ENCODE results near the gene PRRC2C.

- TF ChIP-seq CTCF (conservative IDR thresholded peaks at IDR 0.05 in 1 of 2, IDR thresholded peaks at IDR 0.05 in 1 of 2; ENCODE audit: low read depth in 1 of 2, low read length in 2 of 2) (no peak), EZH2 (IDR thresholded peaks at IDR 0.05; ENCODE audit: low read length, missing control alignments) (no peak)
These were observed 13.1 kb upstream of the PRRC2C start for GRCh38 chr1:171472183-171472647.

Measured in fibroblast of lung (primary cell).